Measurements from ENCODE around the gene RTP5. TPM values are rescaled to one million over a fixed set of nuclear protein-coding genes. Genes with fewer than 3 reads are reported as not detected.

Gene RTP5
- total RNA-seq, 2 experiments from 2014 or later = 0.30 to 0.36 TPM

GRCh38 chr2:241859017-241859435, 10.5 kb upstream of the RTP5 start:
- ChIA-PET POLR2A (interaction anchor here (1.1 to 1.6 kb wide), 2 partner anchors 9 to 124 kb away, joined by 3 to 9 read pairs; no protein-coding TSS in a partner anchor), CTCF (interaction anchor here (1.0 kb wide), 1 partner anchor 9 kb away, joined by 4 read pairs; no protein-coding TSS in a partner anchor)
- Histone ChIP-seq H3K27me3 (ENCODE audit: control insufficient read depth in 1 of 2, insufficient read depth in 2 of 2, low read length in 2 of 2) (peaks cover 0 to 6% of the 10 kb centered on the region in 2 experiments), H3K4me1 (ENCODE audit: insufficient read depth, low read length) (peaks cover 95% of the 10 kb centered on the region), H3K36me3 (ENCODE audit: insufficient read depth, low read length) (no peaks in the 10 kb centered on the region), H3K4me3 (ENCODE audit: low read length) (peak overlapping the region; percentile 71), H3K9me3 (ENCODE audit: control insufficient read depth in 1 of 2, insufficient read depth in 1 of 2, low read length in 2 of 2) (no peaks in the 10 kb centered on the region), H3K27ac (ENCODE audit: low read depth in 1 of 2, low read length in 2 of 2) (peak overlapping the region in 1 of 2 donors; percentile 61)
- no peaks in the 10 kb centered on the region for H3K36me3 Mint-ChIP-seq (ENCODE audit: low read depth)
- H3K27ac Mint-ChIP-seq = peak overlapping the region; percentile 51
- TF ChIP-seq CTCF (IDR thresholded peaks at IDR 0.05) = no peak
- H3K4me3 Mint-ChIP-seq = peak overlapping the region; percentile 85
- intact Hi-C loops (cut with DNase I, micrococcal nuclease) = loop anchor here in 1 of 2 experiments (5.0 kb wide), 1 partner anchor 122 kb away; no protein-coding TSS in a partner anchor
- DNase-seq (no peak), ATAC-seq (ENCODE audit: poor library complexity) (no peak)
- H3K9me3 Mint-ChIP-seq = no peaks in the 10 kb centered on the region
- H3K27me3 Mint-ChIP-seq = peaks cover 24% of the 10 kb centered on the region
- peaks cover 39% of the 10 kb centered on the region for H3K4me1 Mint-ChIP-seq (ENCODE audit: low read depth)

GRCh38 chr2:241859436-241860183, 9.9 kb upstream of the RTP5 start:
- Mint-ChIP-seq H3K9me3 (no peaks in the 10 kb centered on the region), H3K27me3 (peaks cover 30% of the 10 kb centered on the region), H3K4me1 (ENCODE audit: low read depth) (peaks cover 45% of the 10 kb centered on the region), H3K27ac (peak overlapping the region; percentile 81), H3K4me3 (peak overlapping the region; percentile 87), H3K36me3 (ENCODE audit: low read depth) (no peaks in the 10 kb centered on the region)
- peaks cover 95% of the 10 kb centered on the region for H3K4me1 ChIP-seq (ENCODE audit: insufficient read depth, low read length)
- ATAC-seq (ENCODE audit: poor library complexity) (peak; percentile 25), DNase-seq (peak in 6 of 14 experiments; percentile 44 to 60 (median 52))
- intact Hi-C loops (cut with DNase I, micrococcal nuclease) = loop anchor here (5.0 to 10.0 kb wide), 2 partner anchors 45 to 122 kb away; no protein-coding TSS in a partner anchor
- ChIA-PET POLR2A (interaction anchor here (0.9 to 1.6 kb wide), 7 partner anchors 9 to 125 kb away, joined by 3 to 9 read pairs (median 3); no protein-coding TSS in a partner anchor), CTCF (interaction anchor here (0.9 to 1.1 kb wide), 3 partner anchors 8 to 97 kb away, joined by 3 to 4 read pairs (median 3); no protein-coding TSS in a partner anchor)
- peak overlapping the region in 1 of 2 donors; percentile 61 for H3K27ac ChIP-seq (ENCODE audit: low read depth in 1 of 2, low read length in 2 of 2)
- H3K27me3 ChIP-seq (ENCODE audit: control insufficient read depth in 1 of 2, insufficient read depth in 2 of 2, low read length in 2 of 2) = peaks cover 0 to 6% of the 10 kb centered on the region in 2 experiments
- no peak for TF ChIP-seq CTCF (IDR thresholded peaks at IDR 0.05)
- H3K36me3 ChIP-seq (ENCODE audit: insufficient read depth, low read length) = no peaks in the 10 kb centered on the region
- H3K9me3 ChIP-seq (ENCODE audit: control insufficient read depth in 1 of 2, insufficient read depth in 1 of 2, low read length in 2 of 2) = no peaks in the 10 kb centered on the region
- H3K4me3 ChIP-seq (ENCODE audit: low read length) = peak overlapping the region; percentile 71

DNA sequence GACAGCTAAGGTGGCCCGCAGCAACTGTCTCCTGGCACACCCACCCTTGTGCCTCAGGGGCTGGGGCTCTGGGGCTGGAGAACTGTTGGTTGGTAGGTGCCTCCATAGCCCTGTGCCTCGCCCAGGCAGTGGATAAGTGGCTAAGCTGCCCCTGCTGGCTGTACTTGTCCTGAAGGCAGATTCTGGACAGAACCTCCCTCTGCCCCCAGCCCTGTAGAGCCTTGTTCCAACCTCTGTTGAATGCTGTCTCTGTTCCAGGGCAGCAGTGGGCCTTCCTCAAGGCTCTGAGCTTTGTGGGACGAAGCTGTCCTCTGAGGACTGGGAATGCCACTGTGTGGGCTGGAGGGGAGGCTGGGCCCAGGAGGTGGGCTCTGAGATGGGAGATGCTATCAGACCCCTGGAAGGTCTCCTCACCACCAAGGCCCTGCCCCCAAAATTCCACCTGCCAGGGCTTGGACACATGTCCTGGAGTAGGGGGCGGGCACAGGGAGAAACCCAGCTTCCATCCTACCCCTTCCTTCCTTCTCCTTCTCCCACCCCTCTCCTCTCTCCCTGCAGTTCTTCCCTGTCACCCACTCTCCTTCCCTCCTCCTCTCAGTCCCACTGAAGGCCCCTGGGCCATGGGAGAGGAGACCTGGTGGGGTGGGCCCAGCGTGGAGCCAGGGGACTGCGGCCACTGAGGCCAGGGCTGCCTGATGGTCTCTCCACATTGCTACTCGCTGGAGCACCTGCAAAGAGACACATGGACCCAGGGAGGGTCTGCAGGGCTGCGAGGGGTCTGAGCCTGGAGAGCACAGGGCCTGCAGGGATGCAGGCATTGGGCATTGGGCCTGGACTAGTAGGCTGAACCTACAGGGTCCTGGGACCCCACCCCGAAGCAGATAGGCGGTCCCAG, 9.1 kb upstream of the RTP5 start:
- Histone ChIP-seq H3K9me3 (ENCODE audit: control insufficient read depth in 1 of 2, insufficient read depth in 1 of 2, low read length in 2 of 2) (no peaks in the 10 kb centered on the region), H3K4me3 (ENCODE audit: low read length) (peak overlapping the region; percentile 71), H3K27ac (ENCODE audit: low read depth in 1 of 2, low read length in 2 of 2) (peak overlapping the region in 1 of 2 donors; percentile 61), H3K27me3 (ENCODE audit: control insufficient read depth in 1 of 2, insufficient read depth in 2 of 2, low read length in 2 of 2) (peaks cover 0 to 6% of the 10 kb centered on the region in 2 experiments), H3K4me1 (ENCODE audit: insufficient read depth, low read length) (peaks cover 94% of the 10 kb centered on the region), H3K36me3 (ENCODE audit: insufficient read depth, low read length) (no peaks in the 10 kb centered on the region)
- Mint-ChIP-seq H3K36me3 (ENCODE audit: low read depth) (no peaks in the 10 kb centered on the region), H3K4me3 (peak overlapping the region; percentile 87), H3K4me1 (ENCODE audit: low read depth) (peaks cover 53% of the 10 kb centered on the region), H3K9me3 (no peaks in the 10 kb centered on the region), H3K27ac (peak overlapping the region; percentile 81), H3K27me3 (peaks cover 38% of the 10 kb centered on the region)
- POLR2A ChIA-PET = interaction anchor here (0.9 to 1.6 kb wide), 7 partner anchors 8 to 126 kb away, joined by 3 to 9 read pairs (median 3); no protein-coding TSS in a partner anchor
- ATAC-seq (ENCODE audit: poor library complexity) = no peak
- CTCF ChIA-PET = interaction anchor here (0.9 to 1.1 kb wide), 2 partner anchors 8 to 98 kb away, joined by 3 read pairs; no protein-coding TSS in a partner anchor
- peak in 1 of 14 experiments; percentile 15 for DNase-seq
- intact Hi-C loops (cut with DNase I, micrococcal nuclease) = loop anchor here in 1 of 2 experiments (10.0 kb wide), 1 partner anchor 46 kb away; no protein-coding TSS in a partner anchor
- no peak for TF ChIP-seq CTCF (IDR thresholded peaks at IDR 0.05)
